GM18870 (cell line): ENCODE results near the gene PARM1.

Experiments used
- ATAC-seq: cut with Tn5 transposase; IDR thresholded peaks from one replicate; pipeline ENCODE4 v1.9.1; 2021; ENCODE audit warnings: moderate library complexity; ENCODE audit not compliant: unreplicated experiment

Gene PARM1

DNA sequence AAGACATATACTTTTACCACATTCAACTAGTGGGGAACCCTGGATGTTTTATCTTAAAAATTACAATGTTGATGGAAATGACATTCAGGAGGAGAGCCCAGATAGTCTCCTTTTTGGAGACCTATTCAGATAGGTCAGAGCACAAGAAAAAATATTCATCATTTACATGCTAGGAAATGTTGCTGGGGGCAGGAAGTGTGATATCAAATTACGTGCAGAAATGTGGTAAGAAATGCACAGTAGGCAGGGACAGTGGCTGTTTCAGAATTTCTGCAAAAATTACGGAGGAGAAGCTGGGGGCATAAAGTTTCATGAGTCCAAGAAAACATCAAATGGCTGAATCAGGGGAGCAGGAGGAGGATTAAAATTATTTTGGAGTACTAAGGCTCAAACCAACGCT is 8.2 kb downstream of the PARM1 start:
- no peak for ATAC-seq

GRCh38 chr4:74942251-74942917 is 9.5 kb downstream of the PARM1 start:
- no peak for ATAC-seq

DNA sequence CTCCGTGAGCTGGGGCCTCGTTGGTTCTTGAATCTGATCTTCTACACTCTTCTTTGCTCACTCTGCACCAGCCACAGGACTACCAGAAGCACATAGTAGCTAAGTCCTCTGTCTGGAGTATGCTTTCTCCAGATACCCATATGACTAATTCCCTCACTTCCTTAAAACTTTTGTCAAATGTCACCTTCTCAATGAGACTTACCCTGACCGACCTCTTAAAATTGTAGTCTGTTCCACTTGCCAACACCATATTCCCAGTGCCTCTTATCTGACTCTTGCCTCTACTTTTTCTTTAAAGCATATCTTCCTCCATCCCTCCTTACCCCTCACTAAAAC is 10.0 kb downstream of the PARM1 start:
- ATAC-seq = no peak

DNA sequence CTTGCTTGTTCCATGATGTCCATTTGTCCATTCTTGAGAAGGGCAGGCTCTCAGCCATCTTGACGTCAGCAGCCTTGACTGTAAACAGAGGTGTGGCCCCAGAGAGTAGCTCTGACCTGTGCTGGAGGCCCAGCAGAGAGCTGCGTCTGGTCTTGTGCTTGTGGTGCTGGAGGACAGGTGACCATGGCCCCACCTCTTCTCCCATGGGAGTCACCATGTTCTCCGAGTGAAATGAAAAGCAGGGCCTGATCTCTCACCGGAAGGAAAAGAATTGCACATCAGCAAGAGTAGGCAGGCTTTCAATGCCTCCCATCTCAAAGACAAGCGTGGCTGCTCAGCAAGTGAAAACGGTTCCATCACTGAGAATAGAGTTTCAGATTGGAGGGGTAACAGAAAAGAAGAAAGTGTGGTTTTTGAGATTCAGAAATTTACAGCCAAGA is 11.5 kb downstream of the PARM1 start:
- ATAC-seq = no peak

DNA sequence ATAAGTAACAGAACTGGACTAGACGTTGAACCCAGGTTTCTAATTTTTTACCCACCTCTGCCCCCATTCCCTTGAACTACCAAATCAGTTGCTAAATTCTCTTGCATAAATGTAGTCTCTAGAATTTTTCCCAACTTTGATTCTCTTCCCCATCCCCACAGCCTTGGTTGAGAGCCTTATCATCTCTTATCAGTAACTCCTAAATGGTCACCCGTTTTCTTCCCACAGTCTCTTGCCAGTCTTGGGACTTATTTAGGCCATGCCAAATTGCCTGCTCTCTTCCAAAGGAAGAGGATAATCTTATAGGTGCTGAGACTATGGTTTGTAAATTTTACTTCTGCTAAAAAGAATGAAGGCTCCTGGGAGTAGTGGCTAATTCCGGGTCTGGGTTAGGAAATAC is 13.3 kb downstream of the PARM1 start:
- no peak for ATAC-seq

DNA sequence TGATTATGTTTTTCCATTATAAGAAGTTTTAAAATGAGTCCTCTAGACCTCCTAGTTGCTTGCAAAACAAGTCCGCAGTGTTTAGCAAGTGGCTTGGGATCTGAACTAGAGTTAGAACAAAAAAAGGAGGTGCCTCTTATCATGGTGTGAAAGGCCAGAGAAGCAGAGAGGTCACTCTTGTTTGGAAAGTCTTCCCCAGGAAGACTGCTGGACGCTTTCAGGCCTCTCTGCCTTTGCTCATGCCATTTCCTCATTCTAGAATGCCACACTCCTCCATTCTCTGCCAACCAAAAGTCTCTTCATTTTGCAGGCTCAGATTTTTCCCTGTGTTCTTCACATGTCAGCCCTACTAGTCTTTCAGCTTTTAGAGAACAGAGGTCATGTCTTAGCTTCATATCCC is 14.9 kb downstream of the PARM1 start:
- ATAC-seq = no peak

- no peak for ATAC-seq
These were observed 15.3 kb downstream of the PARM1 start for GRCh38 chr4:74948236-74948635.

- no peak for ATAC-seq
These were observed 17.3 kb downstream of the PARM1 start for GRCh38 chr4:74950200-74950599.

- no peak for ATAC-seq
These were observed 18.0 kb downstream of the PARM1 start for GRCh38 chr4:74950882-74951281.

- ATAC-seq = no peak
These were observed 20.7 kb downstream of the PARM1 start for GRCh38 chr4:74953647-74954046.

GRCh38 chr4:74958881-74959280 is 26.0 kb downstream of the PARM1 start:
- ATAC-seq = no peak

- no peak for ATAC-seq
These were observed 28.3 kb downstream of the PARM1 start for GRCh38 chr4:74961230-74961629.

DNA sequence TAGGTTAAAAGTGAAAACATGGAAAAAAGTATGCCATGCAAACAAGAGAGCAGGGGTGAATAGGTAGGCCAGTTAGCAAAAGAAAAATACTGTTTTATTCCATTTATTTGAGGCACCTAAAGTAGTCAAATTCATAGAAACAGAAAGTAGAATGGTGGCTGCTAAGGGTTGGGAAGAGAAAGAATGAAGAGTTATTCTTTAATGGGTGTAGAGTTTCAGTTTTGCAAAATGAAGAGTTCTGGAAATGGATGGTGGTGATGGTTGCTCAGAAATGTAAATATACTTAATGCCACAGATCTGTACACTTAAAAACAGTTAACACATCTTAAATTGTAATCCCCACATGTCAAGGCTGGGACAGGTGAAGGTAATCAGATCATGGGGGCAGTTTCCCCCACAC is 29.7 kb downstream of the PARM1 start:
- no peak for ATAC-seq

GRCh38 chr4:74964311-74964710 is 31.4 kb downstream of the PARM1 start:
- no peak for ATAC-seq

- ATAC-seq = no peak
These were observed 34.4 kb downstream of the PARM1 start for GRCh38 chr4:74967324-74967723.

DNA sequence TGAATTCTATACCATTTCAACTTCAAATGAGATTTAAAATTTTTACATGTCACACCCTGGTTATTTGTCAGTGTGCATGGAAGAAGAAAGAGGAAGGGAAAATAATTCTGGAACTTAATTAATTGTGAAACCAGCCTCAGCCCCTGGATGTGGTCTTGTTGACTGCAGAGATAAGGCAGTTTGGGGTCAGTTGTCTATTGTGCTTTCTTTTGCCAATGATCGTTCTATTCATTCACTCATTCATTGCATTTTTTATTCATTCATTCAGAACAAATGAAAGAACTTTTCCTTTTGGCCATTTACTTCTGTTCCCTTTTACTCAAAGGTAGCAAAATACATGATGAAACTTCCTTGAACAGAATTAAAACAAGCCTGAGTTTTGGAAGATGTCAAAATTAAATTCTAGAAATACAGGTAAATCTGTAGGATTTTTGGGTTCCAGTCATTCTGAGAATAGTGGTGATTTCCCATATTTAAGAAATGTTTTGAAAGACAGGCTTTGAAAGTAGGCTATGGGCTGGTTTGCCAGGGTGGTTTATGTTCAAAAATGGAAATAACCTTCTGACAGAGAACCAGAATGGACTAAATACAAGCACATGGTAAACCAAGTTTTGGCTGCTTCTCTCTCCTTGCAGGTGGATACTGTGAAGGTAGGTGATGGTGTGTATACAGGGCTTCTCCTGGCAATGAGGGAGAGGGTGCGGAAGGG is 35.7 kb downstream of the PARM1 start:
- peak; percentile 79 for ATAC-seq

- ATAC-seq = no peak
These were observed 36.9 kb downstream of the PARM1 start for GRCh38 chr4:74969507-74970474.

DNA sequence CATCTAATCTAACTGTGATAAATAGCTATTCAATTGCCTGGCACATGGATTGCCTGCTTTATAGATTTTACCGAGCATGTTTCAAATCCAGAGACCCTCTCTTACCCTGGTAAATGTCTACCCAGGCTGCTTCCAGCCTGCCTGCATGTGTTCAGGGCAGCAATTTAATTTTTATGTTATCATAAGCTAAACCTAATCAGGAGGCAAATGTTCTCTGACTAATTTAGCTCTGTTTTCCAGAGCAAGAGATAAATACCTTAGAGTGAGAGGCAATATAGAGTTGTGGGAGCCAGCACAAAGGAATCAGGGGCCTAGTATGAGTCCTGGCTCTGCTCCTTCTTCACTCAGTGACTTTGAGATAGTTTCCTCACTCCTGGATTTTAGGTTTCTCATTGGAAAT is 37.7 kb downstream of the PARM1 start:
- ATAC-seq = no peak

DNA sequence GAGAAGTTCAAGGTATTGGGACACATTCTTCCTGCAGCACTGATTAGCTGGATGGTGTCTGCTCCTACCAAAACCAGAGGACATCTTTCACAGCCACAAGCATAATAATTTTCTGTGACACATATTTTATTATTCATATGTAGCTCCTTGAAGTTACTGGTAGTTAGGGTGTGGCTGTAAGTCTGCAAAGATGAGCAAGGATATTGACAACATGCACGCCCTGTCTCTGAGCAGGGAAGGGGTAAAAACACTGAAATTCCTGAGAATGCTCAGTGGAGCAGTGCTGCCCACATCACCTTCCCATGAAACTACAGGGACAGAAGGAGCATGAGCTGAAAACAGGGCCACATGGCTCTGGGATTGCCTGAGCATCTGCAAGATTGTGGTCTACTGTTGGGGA is 38.9 kb downstream of the PARM1 start:
- no peak for ATAC-seq

DNA sequence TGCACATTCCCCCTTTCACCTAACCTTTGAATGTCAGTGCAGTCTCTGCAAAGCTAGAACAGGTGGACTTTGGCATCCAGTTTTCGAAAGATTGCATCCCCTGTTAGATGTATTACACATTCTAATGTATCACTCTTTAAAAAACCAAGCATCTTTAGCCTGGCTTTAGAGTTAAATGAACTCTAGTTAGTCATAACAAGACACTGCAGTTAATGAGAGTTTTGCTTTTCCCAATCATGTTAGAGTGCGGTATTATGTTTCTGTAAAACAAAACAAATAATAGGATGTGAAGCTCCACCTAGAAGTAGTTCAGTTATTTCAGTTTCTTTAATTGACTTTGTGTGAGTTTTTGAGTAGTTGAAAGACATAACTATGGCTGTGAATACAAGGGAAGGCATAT is 42.2 kb downstream of the PARM1 start:
- ATAC-seq = no peak
